Measurements from ENCODE around the gene RNH1. TPM values are rescaled to one million over a fixed set of nuclear protein-coding genes. Genes with fewer than 3 reads are reported as not detected.

Gene RNH1
- total RNA-seq, 1 donor from 2014 or later, result 361 TPM

GRCh38 chr11:501683-502287, 5.3 kb downstream of the RNH1 start:
- FAIRE-seq (no peak), DNase-seq (ENCODE audit: low read depth) (no peak)
- TF ChIP-seq CTCF (IDR thresholded peaks at IDR 0.05; ENCODE audit: insufficient read depth, low read length, severe bottlenecking), result no peak
- Histone ChIP-seq H3K27me3 (ENCODE audit: control insufficient read depth, insufficient read depth, low read length) (no peaks in the 10 kb centered on the region), H3K4me3 (ENCODE audit: low read depth, low read length) (no peak overlapping the region), H3K36me3 (ENCODE audit: control insufficient read depth, insufficient read depth, low read length) (peaks cover 49% of the 10 kb centered on the region)

GRCh38 chr11:501001-501682, 5.9 kb downstream of the RNH1 start:
- no peak for DNase-seq (ENCODE audit: low read depth)
- FAIRE-seq, result no peak
- no peak for TF ChIP-seq CTCF (IDR thresholded peaks at IDR 0.05; ENCODE audit: insufficient read depth, low read length, severe bottlenecking)
- H3K27me3 ChIP-seq (ENCODE audit: control insufficient read depth, insufficient read depth, low read length), result no peaks in the 10 kb centered on the region
- peaks cover 49% of the 10 kb centered on the region for H3K36me3 ChIP-seq (ENCODE audit: control insufficient read depth, insufficient read depth, low read length)
- H3K4me3 ChIP-seq (ENCODE audit: low read depth, low read length), result no peak overlapping the region

- no peaks in the 10 kb centered on the region for H3K27me3 ChIP-seq (ENCODE audit: control insufficient read depth, insufficient read depth, low read length)
- no peak overlapping the region for H3K4me3 ChIP-seq (ENCODE audit: low read depth, low read length)
- peaks cover 55% of the 10 kb centered on the region for H3K36me3 ChIP-seq (ENCODE audit: control insufficient read depth, insufficient read depth, low read length)
- FAIRE-seq, result no peak
- DNase-seq (ENCODE audit: low read depth), result no peak
- no peak for TF ChIP-seq CTCF (IDR thresholded peaks at IDR 0.05; ENCODE audit: insufficient read depth, low read length, severe bottlenecking)
Measured at GRCh38 chr11:499201-500076, 7.6 kb downstream of the RNH1 start.

- Histone ChIP-seq H3K4me3 (ENCODE audit: low read depth, low read length) (no peak overlapping the region), H3K36me3 (ENCODE audit: control insufficient read depth, insufficient read depth, low read length) (peaks cover 56% of the 10 kb centered on the region), H3K27me3 (ENCODE audit: control insufficient read depth, insufficient read depth, low read length) (no peaks in the 10 kb centered on the region)
- TF ChIP-seq CTCF (IDR thresholded peaks at IDR 0.05; ENCODE audit: insufficient read depth, low read length, severe bottlenecking), result no peak
- DNase-seq (ENCODE audit: low read depth) (no peak), FAIRE-seq (no peak)
Measured at GRCh38 chr11:498297-499181, 8.5 kb downstream of the RNH1 start.

- Histone ChIP-seq H3K27me3 (ENCODE audit: control insufficient read depth, insufficient read depth, low read length) (no peaks in the 10 kb centered on the region), H3K36me3 (ENCODE audit: control insufficient read depth, insufficient read depth, low read length) (peaks cover 55% of the 10 kb centered on the region), H3K4me3 (ENCODE audit: low read depth, low read length) (no peak overlapping the region)
- FAIRE-seq, result peak; percentile 93
- no peak for TF ChIP-seq CTCF (IDR thresholded peaks at IDR 0.05; ENCODE audit: insufficient read depth, low read length, severe bottlenecking)
- DNase-seq (ENCODE audit: low read depth), result no peak
Measured at GRCh38 chr11:497565-498296, 9.3 kb downstream of the RNH1 start.

Measured in bronchial epithelial cell (primary cell).